ENCODE data around the gene GNB1L. TPM values are rescaled to one million over a fixed set of nuclear protein-coding genes. Genes with fewer than 3 reads are reported as not detected.
A peak's percentile ranks its signal among the peaks of the same experiment; 100 is the strongest.

The GNB1L gene
- total RNA-seq, 1 experiment from 2014 or later, result 18.0 TPM

DNA sequence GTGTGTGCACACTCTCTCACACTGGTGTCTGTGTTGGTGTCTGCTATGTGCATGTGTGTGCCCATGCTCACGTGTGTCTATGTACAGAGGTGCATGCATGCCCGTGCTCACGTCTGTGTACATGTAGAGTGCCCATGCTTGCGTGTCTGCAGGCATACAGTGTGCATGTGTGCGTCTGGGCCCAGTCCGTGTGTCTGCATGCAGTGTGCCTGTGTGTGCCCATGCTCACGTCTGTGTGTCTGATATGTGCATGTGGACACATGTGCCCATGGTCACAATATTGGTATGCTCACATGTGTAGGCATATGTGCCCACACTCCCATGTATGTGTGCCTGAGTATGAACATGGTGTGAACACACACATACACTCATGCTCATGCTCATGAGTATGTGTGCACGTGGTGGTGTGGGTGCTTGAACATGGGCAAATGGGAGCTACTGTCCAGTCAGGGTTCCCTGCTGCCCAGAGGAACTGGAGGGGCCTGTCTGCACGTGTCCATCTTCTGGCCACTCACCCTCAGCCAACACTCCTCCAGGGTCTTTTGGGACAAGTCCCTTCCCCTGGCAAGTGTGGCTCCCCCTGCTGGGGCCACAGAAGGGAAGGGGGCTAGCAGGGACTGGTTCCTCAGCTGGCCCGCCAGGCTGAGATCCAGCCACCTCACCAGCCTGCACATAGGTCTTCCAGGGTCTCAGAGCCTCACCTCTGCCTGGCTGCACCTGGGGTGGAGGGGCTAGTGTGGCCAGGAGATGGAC, 101.4 kb downstream of the GNB1L start:
- Mint-ChIP-seq H3K27ac (no peak overlapping the region), H3K36me3 (no peaks in the 10 kb centered on the region), H3K27me3 (ENCODE audit: low read depth) (peaks cover 67% of the 10 kb centered on the region), H3K9me3 (no peaks in the 10 kb centered on the region), H3K4me3 (no peak overlapping the region), H3K4me1 (peaks cover 13% of the 10 kb centered on the region)
- CTCF ChIA-PET, result interaction anchor here (0.6 to 7.5 kb wide), 15 partner anchors 8 to 399 kb away, joined by 3 to 110 read pairs (median 5); partner anchors contain the start of gene GP1BB
- POLR2A ChIA-PET, result no interaction called here
- 0 out of 2 replicates have a peak, but pooled peaks have one; percentile 8 for ATAC-seq
- TF ChIP-seq GRHL2 (CRISPR knock-in tag; IDR thresholded peaks at IDR 0.05; ENCODE audit: insufficient replicate concordance, severe bottlenecking) (no peak), RORB (CRISPR knock-in tag; IDR thresholded peaks at IDR 0.05) (no peak), ZNF317 (CRISPR knock-in tag; IDR thresholded peaks at IDR 0.05; ENCODE audit: borderline replicate concordance, low read depth) (no peak), MAX (CRISPR knock-in tag; IDR thresholded peaks at IDR 0.05) (no peak), ZNF423 (CRISPR knock-in tag; IDR thresholded peaks at IDR 0.05) (no peak), ZNF138 (CRISPR knock-in tag; conservative IDR thresholded peaks at IDR 0.05) (no peak), TCF7 (CRISPR knock-in tag; IDR thresholded peaks at IDR 0.05; ENCODE audit: low read depth) (no peak), ZNF396 (CRISPR knock-in tag; IDR thresholded peaks at IDR 0.05; ENCODE audit: borderline replicate concordance) (no peak), E2F4 (CRISPR knock-in tag; IDR thresholded peaks at IDR 0.05; ENCODE audit: borderline replicate concordance, low read depth) (no peak)
- TF ChIP-seq, protein P1, sequence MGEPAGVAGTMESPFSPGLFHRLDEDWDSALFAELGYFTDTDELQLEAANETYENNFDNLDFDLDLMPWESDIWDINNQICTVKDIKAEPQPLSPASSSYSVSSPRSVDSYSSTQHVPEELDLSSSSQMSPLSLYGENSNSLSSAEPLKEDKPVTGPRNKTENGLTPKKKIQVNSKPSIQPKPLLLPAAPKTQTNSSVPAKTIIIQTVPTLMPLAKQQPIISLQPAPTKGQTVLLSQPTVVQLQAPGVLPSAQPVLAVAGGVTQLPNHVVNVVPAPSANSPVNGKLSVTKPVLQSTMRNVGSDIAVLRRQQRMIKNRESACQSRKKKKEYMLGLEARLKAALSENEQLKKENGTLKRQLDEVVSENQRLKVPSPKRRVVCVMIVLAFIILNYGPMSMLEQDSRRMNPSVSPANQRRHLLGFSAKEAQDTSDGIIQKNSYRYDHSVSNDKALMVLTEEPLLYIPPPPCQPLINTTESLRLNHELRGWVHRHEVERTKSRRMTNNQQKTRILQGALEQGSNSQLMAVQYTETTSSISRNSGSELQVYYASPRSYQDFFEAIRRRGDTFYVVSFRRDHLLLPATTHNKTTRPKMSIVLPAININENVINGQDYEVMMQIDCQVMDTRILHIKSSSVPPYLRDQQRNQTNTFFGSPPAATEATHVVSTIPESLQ (CRISPR knock-in tag; IDR thresholded peaks at IDR 0.05), result no peak
- TF ChIP-seq, protein P2, sequence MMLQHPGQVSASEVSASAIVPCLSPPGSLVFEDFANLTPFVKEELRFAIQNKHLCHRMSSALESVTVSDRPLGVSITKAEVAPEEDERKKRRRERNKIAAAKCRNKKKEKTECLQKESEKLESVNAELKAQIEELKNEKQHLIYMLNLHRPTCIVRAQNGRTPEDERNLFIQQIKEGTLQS (CRISPR knock-in tag; conservative IDR thresholded peaks at IDR 0.05), result no peak
- peak; percentile 48 for DNase-seq (ENCODE audit: low spot score)

DNA sequence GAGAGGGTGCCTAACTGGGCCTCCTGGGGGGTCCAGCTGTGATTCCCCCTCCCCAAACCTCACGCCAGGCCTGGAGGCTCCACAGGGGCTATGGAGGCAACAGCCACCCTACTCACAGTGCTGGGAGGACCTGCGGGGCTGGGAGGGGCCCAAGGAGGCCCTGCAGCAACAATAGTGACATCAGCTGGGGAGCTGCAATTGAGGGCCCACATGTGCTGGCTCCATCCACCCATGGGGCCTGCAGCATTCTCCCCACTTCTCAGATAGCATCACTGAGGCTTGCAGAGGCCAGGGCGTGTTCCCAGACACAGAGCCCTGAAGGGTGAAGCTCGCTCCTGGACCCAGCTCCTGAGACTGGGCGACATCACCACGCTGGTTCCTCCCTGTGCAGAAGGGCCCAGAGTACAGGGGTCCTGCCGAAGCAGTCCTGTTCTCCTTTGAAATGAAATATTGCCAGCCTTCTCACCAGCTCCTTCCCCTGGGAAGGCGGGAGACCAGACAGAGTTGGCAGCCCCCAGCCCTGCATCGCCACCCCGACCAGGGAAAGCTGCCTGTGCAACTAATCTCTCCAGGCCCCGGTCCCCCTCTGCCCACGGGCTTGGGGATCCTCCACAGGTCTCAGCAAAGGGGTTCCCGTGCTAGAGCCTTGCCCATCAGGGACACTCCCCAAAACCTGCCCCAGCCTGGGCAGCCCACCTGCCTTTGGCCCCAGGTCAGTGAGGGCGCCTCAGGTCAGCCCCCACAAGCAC, 103.0 kb downstream of the GNB1L start:
- H3K27me3 Mint-ChIP-seq (ENCODE audit: low read depth), result peaks cover 51% of the 10 kb centered on the region
- no peak overlapping the region for H3K27ac Mint-ChIP-seq
- ATAC-seq (no peak), DNase-seq (ENCODE audit: low spot score) (no peak)
- CTCF ChIA-PET, result interaction anchor here (0.9 to 7.5 kb wide), 10 partner anchors 11 to 202 kb away, joined by 3 to 110 read pairs (median 4); partner anchors contain the start of gene GP1BB
- POLR2A ChIA-PET, result no interaction called here
- peaks cover 6% of the 10 kb centered on the region for H3K4me1 Mint-ChIP-seq
- no peak overlapping the region for H3K4me3 Mint-ChIP-seq
- no peaks in the 10 kb centered on the region for H3K9me3 Mint-ChIP-seq
- H3K36me3 Mint-ChIP-seq, result no peaks in the 10 kb centered on the region
- TF ChIP-seq ZNF138 (CRISPR knock-in tag; conservative IDR thresholded peaks at IDR 0.05) (no peak), HMGA2 (CRISPR knock-in tag; IDR thresholded peaks at IDR 0.05) (no peak), ESRRA (CRISPR knock-in tag; IDR thresholded peaks at IDR 0.05; ENCODE audit: borderline replicate concordance) (no peak), ATF1 (CRISPR knock-in tag; IDR thresholded peaks at IDR 0.05) (no peak)
- TF ChIP-seq, protein P3, sequence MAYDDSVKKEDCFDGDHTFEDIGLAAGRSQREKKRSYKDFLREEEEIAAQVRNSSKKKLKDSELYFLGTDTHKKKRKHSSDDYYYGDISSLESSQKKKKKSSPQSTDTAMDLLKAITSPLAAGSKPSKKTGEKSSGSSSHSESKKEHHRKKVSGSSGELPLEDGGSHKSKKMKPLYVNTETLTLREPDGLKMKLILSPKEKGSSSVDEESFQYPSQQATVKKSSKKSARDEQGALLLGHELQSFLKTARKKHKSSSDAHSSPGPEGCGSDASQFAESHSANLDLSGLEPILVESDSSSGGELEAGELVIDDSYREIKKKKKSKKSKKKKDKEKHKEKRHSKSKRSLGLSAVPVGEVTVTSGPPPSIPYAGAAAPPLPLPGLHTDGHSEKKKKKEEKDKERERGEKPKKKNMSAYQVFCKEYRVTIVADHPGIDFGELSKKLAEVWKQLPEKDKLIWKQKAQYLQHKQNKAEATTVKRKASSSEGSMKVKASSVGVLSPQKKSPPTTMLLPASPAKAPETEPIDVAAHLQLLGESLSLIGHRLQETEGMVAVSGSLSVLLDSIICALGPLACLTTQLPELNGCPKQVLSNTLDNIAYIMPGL (CRISPR knock-in tag; IDR thresholded peaks at IDR 0.05), result no peak
- TF ChIP-seq, protein P2 (CRISPR knock-in tag; conservative IDR thresholded peaks at IDR 0.05), result no peak

All from WTC11 (cell line).